BE2C (cell line): ENCODE results near the gene DNMBP.

ENCODE experiments used
- DNase-seq: peaks from one replicate; pipeline ENCODE4 v3.0.0-alpha.2; 2020
- H3K27me3 ChIP-seq: fragments of 250-450 bp; sonication (Bioruptor Pico); 2 replicates; pipeline ENCODE4 v1.5.1; 2020; ENCODE audit warnings: mild to moderate bottlenecking
- H3K36me3 ChIP-seq: fragments of 250-450 bp; sonication (Bioruptor Pico); 2 replicates; pipeline ENCODE4 v1.5.1; 2020; ENCODE audit warnings: mild to moderate bottlenecking
- H3K4me1 ChIP-seq: fragments of 250-450 bp; sonication (Bioruptor Pico); 2 replicates; pipeline ENCODE4 v1.5.1; 2020
- H3K4me3 ChIP-seq: 2 replicates; pipeline ENCODE4 v1.5.1; 2011; ENCODE audit warnings: low read depth, low read length
- H3K9me3 ChIP-seq: fragments of 250-450 bp; sonication (Bioruptor Pico); 2 replicates; pipeline ENCODE4 v1.5.1; 2020
- TF ChIP-seq, protein P1 (sequence below): IDR thresholded peaks from 2 replicates; pipeline ENCODE4 v1.5.1; 2012; ENCODE audit warnings: mild to moderate bottlenecking, low read depth, low read length

The DNMBP gene

DNA sequence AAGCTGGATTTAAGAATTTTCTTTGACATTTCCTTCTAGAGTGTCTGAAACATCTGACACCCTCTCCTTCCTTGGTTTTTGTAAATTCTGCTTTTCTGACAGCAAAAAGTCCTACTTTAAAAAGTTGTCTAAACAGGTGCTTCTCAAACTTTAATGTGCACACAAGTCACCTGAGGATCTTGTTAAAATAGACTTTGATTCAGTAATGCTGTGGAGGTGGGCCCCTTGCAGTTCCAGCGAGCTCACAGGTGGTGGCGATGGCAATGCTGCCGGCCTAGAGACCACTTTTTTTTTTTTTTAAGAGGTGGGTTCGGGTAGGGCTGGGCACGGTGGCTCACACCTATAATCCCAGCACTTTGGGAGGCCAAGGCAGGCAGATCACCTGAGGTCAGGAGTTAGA, 150.2 kb downstream of the DNMBP start:
- Histone ChIP-seq H3K36me3 (no peaks in the 10 kb centered on the region), H3K4me1 (no peaks in the 10 kb centered on the region), H3K4me3 (no peak overlapping the region), H3K9me3 (no peaks in the 10 kb centered on the region), H3K27me3 (no peaks in the 10 kb centered on the region)
- TF ChIP-seq, protein P1, sequence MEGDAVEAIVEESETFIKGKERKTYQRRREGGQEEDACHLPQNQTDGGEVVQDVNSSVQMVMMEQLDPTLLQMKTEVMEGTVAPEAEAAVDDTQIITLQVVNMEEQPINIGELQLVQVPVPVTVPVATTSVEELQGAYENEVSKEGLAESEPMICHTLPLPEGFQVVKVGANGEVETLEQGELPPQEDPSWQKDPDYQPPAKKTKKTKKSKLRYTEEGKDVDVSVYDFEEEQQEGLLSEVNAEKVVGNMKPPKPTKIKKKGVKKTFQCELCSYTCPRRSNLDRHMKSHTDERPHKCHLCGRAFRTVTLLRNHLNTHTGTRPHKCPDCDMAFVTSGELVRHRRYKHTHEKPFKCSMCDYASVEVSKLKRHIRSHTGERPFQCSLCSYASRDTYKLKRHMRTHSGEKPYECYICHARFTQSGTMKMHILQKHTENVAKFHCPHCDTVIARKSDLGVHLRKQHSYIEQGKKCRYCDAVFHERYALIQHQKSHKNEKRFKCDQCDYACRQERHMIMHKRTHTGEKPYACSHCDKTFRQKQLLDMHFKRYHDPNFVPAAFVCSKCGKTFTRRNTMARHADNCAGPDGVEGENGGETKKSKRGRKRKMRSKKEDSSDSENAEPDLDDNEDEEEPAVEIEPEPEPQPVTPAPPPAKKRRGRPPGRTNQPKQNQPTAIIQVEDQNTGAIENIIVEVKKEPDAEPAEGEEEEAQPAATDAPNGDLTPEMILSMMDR = peak; percentile 47
- peak; percentile 29 for DNase-seq

DNA sequence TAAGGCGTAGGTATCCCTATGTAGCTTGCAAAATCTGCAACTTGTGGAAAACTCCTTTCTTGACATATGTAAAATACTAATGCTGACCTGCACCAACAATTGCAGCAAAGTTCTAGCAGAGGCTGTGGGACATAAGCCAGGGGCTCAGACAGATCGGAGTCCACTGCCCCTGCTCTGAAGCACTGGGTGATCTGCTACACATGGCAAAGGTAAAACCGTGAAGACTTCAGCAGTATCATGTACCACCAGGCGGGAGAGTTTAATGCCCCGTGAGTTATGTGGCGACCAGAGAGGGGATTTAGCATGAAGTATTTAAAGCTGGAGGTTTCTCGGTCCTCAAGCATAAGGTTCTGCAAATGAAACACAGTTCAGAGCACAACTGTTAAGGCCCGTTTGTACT, 150.9 kb downstream of the DNMBP start:
- Histone ChIP-seq H3K4me3 (no peak overlapping the region), H3K4me1 (no peaks in the 10 kb centered on the region), H3K27me3 (no peaks in the 10 kb centered on the region), H3K9me3 (no peaks in the 10 kb centered on the region), H3K36me3 (no peaks in the 10 kb centered on the region)
- TF ChIP-seq, protein P1 = no peak
- DNase-seq = no peak

DNA sequence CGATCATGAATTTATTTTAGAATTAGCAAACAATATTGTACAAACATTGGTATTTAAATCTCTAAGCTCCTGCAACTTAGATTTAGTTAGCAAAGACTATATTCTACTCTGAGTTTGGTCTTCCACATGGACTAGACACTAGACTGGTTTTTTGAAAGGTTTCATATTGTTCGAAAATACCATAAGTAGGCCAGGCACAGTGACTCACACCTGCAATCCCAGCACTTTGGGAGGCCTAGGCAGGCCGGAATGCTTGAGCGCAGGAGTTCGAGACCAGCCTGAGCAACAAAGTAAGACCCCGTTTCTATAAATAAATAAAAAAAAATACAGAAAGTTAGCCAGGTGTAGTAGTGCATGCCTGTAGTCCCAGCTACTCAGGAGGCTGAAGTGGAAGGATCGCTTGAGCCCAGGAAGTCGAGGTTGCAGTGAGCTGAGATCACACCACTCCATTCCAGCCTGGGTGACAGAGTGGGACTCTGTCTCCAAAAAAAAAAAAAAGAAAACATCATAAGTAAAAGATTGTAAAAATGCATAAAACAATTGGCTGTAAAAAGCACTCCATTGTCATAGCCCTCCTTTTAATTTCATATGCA, 154.2 kb downstream of the DNMBP start:
- H3K4me3 ChIP-seq = no peak overlapping the region
- TF ChIP-seq, protein P1 = no peak
- H3K36me3 ChIP-seq = no peaks in the 10 kb centered on the region
- H3K4me1 ChIP-seq = no peaks in the 10 kb centered on the region
- H3K9me3 ChIP-seq = no peaks in the 10 kb centered on the region
- H3K27me3 ChIP-seq = no peaks in the 10 kb centered on the region
- no peak for DNase-seq

DNA sequence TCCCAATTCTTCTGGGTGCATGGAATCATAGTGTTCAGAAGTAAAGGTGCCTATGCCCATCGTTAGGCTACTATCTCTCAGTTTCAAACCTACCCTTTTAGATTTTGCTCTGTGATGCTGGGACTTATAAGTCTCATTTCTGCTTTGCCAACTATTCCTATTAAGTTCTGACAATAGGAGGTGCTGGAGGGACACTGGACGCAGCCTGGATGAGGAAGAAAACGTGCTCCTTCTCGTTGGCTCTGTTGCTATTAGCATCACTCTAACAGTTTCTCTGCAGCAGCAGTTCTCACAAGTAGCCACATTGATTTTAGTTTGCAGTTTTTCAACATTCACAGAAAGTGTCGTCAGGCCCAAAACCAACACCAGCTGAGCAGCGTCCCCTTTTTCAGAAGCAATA, 154.9 kb downstream of the DNMBP start:
- TF ChIP-seq, protein P1 = peak; percentile 61
- peak; percentile 25 for DNase-seq
- H3K36me3 ChIP-seq = no peaks in the 10 kb centered on the region

DNA sequence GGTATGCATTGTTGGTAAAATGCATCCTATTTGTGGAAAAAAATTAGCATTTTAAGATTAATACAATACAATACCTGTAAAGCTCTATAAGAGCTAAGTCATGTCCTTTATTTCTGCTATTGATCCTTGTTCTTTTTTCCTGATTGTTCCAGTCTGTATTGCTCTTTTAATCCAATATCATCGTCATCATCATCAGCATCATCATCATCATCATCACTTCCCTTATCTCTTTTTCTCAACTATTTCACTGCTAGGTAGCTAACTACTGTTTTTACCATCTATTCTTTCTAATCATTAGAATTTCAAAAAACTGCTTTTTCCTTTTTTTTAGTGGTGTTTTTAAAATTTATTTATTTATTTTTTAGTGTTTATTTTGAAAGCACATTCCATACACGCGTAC, 156.1 kb downstream of the DNMBP start:
- H3K9me3 ChIP-seq = no peaks in the 10 kb centered on the region
- TF ChIP-seq, protein P1 = no peak
- H3K36me3 ChIP-seq = no peaks in the 10 kb centered on the region
- H3K27me3 ChIP-seq = no peaks in the 10 kb centered on the region
- H3K4me1 ChIP-seq = no peaks in the 10 kb centered on the region
- H3K4me3 ChIP-seq = no peak overlapping the region
- no peak for DNase-seq

More for the DNA sequence above, 154.9 kb downstream of the DNMBP start:
- Histone ChIP-seq H3K9me3 (no peaks in the 10 kb centered on the region), H3K4me1 (no peaks in the 10 kb centered on the region), H3K4me3 (no peak overlapping the region), H3K27me3 (no peaks in the 10 kb centered on the region)

DNA sequence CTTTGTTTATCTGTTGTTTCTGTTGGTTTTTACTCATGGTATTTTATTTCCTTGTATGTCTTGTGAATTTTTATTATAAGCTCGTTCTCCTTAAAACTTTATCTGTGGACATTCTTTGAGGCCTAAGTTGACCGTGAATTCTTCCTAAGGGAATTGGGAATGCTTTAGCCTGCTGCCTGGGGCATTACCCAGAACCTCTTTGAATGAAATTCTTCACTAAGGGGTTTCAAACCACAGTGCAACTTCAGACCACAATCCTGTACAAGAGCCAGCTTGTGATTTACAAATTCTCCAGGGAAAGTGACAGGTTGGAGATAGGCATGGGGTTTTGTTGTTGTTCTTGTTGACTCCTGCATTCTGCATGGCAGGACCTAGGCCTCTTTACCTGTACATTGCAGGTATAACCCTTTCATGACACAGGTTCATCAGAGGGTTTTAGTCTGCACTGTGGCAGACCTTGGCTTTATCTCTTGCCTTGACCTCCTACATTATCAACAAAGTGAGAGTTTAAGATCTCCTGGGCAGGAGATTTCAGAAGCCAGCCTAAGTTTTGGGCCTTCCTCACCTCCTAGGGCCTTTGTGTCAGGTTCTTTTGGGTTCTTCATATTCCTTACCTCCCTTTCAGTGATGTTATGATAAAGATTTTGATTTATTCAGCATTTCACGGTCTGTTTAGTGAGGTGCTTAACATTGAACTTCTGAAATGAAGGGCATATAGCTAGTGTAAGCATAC, 157.1 kb downstream of the DNMBP start:
- Histone ChIP-seq H3K27me3 (no peaks in the 10 kb centered on the region), H3K36me3 (no peaks in the 10 kb centered on the region), H3K4me3 (no peak overlapping the region), H3K4me1 (no peaks in the 10 kb centered on the region), H3K9me3 (no peaks in the 10 kb centered on the region)
- TF ChIP-seq, protein P1 = no peak
- no peak for DNase-seq
